ENCODE results near the gene ANKRD50.

DNA sequence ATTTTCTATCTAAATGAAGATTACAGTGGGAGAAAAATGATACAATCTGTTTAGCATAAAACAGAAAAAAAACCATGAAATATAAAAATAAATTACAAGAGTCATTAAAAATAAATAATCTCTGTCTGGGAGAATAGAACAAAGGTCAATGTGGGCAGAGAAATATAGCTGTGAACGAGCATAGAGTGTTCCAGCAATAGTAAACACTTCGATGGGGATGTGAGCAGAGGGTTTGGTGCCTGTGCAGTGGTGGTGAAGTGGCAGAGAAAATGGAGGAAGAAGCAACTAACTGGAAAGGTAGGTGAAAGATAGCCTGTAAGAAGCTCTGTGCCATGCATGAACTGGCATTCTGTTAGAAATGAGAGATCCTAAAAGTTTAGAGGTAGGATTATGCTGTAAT lies 64.9 kb downstream of the ANKRD50 start:
- TF ChIP-seq POLR2AphosphoS5 (IDR thresholded peaks at IDR 0.05; ENCODE audit: low read depth, low read length), result no peak
- TF ChIP-seq, protein P1, sequence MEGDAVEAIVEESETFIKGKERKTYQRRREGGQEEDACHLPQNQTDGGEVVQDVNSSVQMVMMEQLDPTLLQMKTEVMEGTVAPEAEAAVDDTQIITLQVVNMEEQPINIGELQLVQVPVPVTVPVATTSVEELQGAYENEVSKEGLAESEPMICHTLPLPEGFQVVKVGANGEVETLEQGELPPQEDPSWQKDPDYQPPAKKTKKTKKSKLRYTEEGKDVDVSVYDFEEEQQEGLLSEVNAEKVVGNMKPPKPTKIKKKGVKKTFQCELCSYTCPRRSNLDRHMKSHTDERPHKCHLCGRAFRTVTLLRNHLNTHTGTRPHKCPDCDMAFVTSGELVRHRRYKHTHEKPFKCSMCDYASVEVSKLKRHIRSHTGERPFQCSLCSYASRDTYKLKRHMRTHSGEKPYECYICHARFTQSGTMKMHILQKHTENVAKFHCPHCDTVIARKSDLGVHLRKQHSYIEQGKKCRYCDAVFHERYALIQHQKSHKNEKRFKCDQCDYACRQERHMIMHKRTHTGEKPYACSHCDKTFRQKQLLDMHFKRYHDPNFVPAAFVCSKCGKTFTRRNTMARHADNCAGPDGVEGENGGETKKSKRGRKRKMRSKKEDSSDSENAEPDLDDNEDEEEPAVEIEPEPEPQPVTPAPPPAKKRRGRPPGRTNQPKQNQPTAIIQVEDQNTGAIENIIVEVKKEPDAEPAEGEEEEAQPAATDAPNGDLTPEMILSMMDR (IDR thresholded peaks at IDR 0.05), result no peak
- no peak for TF ChIP-seq SIN3A (IDR thresholded peaks at IDR 0.05; ENCODE audit: borderline replicate concordance, insufficient read depth, low read depth, low read length)
- no peak for TF ChIP-seq TCF7L2 (IDR thresholded peaks at IDR 0.05; ENCODE audit: low read depth, low read length)

Measured in Panc1 (cell line).